ENCODE data around the gene PELO.

GRCh38 chr5:52798938-52799337 is 11.2 kb downstream of the PELO start:
- TF ChIP-seq, protein P1, sequence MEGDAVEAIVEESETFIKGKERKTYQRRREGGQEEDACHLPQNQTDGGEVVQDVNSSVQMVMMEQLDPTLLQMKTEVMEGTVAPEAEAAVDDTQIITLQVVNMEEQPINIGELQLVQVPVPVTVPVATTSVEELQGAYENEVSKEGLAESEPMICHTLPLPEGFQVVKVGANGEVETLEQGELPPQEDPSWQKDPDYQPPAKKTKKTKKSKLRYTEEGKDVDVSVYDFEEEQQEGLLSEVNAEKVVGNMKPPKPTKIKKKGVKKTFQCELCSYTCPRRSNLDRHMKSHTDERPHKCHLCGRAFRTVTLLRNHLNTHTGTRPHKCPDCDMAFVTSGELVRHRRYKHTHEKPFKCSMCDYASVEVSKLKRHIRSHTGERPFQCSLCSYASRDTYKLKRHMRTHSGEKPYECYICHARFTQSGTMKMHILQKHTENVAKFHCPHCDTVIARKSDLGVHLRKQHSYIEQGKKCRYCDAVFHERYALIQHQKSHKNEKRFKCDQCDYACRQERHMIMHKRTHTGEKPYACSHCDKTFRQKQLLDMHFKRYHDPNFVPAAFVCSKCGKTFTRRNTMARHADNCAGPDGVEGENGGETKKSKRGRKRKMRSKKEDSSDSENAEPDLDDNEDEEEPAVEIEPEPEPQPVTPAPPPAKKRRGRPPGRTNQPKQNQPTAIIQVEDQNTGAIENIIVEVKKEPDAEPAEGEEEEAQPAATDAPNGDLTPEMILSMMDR (conservative IDR thresholded peaks at IDR 0.05), result no peak
- no peak for TF ChIP-seq EZH2 (IDR thresholded peaks at IDR 0.05; ENCODE audit: low read depth)

Measured in PC-9 (cell line).